Vagina (tissue), 2 donors: ENCODE data around the gene KRT6B.

ENCODE experiments used
- POLR2AphosphoS5 ChIP-seq, 2 donors: sonication (generic); formaldehyde crosslinking; IDR thresholded peaks; one replicate each; pipeline ENCODE4 v1.9.0; 2017; ENCODE audit warnings: antibody characterized with exemption in 2 of 2, mild to moderate bottlenecking in 2 of 2, low read depth in 1 of 2; ENCODE audit not compliant: insufficient read depth in 1 of 2
- TF ChIP-seq, protein P1 (sequence below), 3 experiments: fragments of 450-650 bp in 2 of 3; fragments of 200-600 bp in 1 of 3; sonication (generic) in 1 of 3; IDR thresholded peaks; one replicate each; pipeline ENCODE4 v1.5.1; 2017 to 2019; ENCODE audit warnings: antibody characterized with exemption in 3 of 3, mild to moderate bottlenecking in 2 of 3, moderate library complexity in 2 of 3

DNA sequence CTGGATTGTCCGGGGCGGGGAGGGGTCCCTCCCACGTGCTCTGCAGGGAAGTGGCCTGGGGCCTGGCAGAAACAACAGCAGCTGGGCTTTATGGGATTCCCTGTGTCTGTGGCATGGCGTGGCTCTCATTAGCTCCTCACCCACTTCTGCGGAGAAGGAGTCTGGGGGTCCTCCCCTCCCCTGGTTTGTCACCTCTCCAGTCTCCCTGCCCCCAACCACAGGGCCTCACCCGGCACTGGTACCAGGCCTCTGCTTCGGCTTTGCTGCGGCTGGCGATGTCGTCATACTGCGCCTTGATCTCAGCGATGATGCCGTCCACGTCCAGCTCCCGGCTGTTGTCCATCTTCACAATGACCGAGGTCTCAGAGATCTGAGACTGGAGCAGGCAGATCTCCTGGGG, 52.2 kb downstream of the KRT6B start:
- TF ChIP-seq, protein P1, sequence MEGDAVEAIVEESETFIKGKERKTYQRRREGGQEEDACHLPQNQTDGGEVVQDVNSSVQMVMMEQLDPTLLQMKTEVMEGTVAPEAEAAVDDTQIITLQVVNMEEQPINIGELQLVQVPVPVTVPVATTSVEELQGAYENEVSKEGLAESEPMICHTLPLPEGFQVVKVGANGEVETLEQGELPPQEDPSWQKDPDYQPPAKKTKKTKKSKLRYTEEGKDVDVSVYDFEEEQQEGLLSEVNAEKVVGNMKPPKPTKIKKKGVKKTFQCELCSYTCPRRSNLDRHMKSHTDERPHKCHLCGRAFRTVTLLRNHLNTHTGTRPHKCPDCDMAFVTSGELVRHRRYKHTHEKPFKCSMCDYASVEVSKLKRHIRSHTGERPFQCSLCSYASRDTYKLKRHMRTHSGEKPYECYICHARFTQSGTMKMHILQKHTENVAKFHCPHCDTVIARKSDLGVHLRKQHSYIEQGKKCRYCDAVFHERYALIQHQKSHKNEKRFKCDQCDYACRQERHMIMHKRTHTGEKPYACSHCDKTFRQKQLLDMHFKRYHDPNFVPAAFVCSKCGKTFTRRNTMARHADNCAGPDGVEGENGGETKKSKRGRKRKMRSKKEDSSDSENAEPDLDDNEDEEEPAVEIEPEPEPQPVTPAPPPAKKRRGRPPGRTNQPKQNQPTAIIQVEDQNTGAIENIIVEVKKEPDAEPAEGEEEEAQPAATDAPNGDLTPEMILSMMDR (IDR thresholded peaks at IDR 0.05) = no peak
- no peak for TF ChIP-seq POLR2AphosphoS5 (IDR thresholded peaks at IDR 0.05; ENCODE audit: insufficient read depth in 1 of 2, low read depth in 1 of 2)
